Measurements from ENCODE around the gene SND1.

Gene SND1

GRCh38 chr7:127799535-127800305 is 147.7 kb downstream of the SND1 start:
- no peak for DNase-seq (ENCODE audit: low read depth in 2 of 2)

GRCh38 chr7:127802845-127803244 is 150.9 kb downstream of the SND1 start:
- no peak for DNase-seq (ENCODE audit: low read depth in 2 of 2)

GRCh38 chr7:127803626-127804025 is 151.6 kb downstream of the SND1 start:
- no peak for DNase-seq (ENCODE audit: low read depth in 2 of 2)

DNA sequence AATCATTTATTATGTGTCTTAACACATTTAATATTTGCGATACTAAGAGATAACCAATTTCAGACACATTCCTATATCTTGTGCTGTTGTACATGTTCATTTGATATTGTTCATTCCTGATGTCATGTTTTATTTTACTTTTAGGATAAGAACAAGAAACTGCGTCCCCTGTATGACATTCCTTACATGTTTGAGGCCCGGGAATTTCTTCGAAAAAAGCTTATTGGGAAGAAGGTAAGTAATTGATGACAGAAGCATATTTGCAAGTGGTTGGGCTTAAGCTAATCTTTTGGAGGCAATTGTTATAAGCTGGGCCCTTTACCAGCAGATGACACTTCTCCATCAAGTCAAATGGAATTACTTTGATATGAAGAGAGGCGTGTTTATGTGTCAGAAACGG is 155.3 kb downstream of the SND1 start:
- DNase-seq (ENCODE audit: low read depth in 2 of 2), result no peak

DNA sequence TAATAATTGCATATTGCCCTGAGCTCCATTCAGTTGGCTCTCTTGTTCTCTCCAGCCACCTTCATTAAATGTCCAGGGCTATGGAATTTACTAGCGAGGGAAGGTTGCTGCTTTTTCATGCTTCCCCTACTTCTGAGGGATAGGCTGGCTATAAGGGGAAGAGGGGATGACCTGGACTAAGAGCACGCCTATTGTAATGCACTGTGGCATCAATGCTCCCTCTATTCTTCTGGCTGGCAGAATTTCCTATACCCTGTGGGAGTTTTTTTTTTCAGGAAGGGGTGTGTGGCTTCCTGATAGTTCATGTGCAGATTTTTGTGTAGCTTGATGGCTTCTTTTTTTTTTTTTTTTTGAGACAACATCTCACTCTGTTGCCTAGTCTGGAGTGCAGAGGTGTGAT is 155.8 kb downstream of the SND1 start:
- no peak for DNase-seq (ENCODE audit: low read depth in 2 of 2)

GRCh38 chr7:127809261-127809702 is 157.3 kb downstream of the SND1 start:
- no peak for DNase-seq (ENCODE audit: low read depth in 2 of 2)

- DNase-seq (ENCODE audit: low read depth in 2 of 2), result no peak
These were observed 158.1 kb downstream of the SND1 start for GRCh38 chr7:127810113-127810512.

GRCh38 chr7:127810696-127811660 is 159.0 kb downstream of the SND1 start:
- DNase-seq (ENCODE audit: low read depth in 2 of 2), result no peak

- no peak for DNase-seq (ENCODE audit: low read depth in 2 of 2)
These were observed 160.5 kb downstream of the SND1 start for GRCh38 chr7:127812540-127812939.

GRCh38 chr7:127813991-127814541 is 162.1 kb downstream of the SND1 start:
- DNase-seq (ENCODE audit: low read depth in 2 of 2), result no peak

DNA sequence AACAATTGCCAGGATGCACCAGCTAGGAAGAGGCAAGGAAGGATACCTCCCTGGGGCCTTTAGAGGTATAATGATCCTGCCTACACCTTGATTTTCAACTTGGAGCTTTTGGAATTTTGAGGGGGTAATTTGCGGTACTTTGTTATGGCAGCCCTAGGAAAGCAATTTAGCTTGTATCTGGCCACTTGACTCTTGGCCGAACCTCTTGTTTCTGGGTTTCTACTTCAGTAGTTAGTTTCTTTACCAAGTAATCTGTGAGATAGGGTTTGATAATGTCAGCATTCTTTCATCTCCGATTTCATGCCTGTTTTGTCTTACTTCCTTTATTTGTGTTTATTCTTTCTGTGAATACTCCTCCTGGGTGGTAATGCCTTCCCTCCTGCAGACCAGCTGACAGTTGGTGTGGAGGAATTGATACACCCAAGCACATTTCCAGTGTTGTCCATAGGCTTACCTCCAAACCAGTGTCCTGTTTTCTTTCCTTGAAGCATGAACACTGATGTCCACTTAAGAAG is 163.7 kb downstream of the SND1 start:
- DNase-seq (ENCODE audit: low read depth in 2 of 2), result no peak

- DNase-seq (ENCODE audit: low read depth in 2 of 2), result no peak
These were observed 164.6 kb downstream of the SND1 start for GRCh38 chr7:127816354-127817190.

DNA sequence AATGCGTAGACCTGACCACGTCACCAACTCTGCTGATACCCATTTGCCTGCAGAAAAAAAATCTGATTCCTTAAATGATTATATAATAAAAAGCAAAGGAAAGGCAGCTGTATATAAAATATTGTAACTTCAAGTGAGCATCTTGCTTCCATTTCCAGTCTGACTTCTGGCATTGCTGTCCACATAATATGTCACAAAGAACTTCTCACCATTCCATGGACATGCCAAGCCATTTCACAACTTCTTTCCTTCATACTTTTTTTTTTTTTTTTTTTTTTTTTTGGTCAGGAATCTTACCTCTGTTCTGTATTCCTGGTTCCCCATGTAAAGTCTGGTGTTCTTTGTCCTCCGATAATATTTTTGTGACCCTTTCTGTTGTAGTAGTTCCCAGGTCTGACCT is 165.5 kb downstream of the SND1 start:
- no peak for DNase-seq (ENCODE audit: low read depth in 2 of 2)

DNA sequence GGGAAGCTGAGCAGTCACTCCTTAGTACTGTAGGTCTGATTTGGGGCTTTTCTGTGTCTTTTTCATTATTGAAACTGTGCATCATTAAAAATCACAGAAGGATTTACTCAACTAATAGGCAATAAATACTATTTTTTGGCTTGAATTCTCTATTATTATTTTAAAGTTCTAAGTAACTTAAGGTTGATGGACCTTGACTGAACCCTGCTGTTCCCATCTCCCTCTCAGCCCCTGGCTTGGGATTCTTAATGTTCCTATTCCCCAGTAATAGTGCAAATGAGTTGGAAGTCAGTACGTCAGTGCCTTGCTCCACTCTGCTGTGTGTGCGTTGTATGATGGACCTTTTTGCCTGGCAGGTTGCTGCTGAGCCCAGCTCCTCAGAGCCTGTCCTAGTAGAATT is 166.3 kb downstream of the SND1 start:
- DNase-seq (ENCODE audit: low read depth in 2 of 2), result no peak

GRCh38 chr7:127819975-127820731 is 168.2 kb downstream of the SND1 start:
- DNase-seq (ENCODE audit: low read depth in 2 of 2), result no peak

DNA sequence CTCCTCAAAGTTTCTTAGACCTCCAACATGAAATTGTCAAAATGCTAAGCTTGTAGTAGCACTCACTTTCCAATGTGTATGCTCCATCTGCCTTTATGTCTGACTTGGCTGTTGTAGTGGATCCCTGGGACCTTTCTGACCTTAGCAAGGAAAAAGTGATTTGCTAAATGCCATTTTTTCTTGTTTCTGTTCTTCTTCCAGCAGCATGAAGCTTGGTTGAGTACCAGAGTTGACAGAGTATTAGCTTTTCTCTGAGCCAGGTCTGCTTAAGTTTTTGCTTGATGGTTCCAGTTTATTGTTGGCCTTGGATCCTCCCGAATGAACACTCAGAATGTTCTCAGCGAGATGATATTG is 168.7 kb downstream of the SND1 start:
- DNase-seq (ENCODE audit: low read depth in 2 of 2), result no peak

DNA sequence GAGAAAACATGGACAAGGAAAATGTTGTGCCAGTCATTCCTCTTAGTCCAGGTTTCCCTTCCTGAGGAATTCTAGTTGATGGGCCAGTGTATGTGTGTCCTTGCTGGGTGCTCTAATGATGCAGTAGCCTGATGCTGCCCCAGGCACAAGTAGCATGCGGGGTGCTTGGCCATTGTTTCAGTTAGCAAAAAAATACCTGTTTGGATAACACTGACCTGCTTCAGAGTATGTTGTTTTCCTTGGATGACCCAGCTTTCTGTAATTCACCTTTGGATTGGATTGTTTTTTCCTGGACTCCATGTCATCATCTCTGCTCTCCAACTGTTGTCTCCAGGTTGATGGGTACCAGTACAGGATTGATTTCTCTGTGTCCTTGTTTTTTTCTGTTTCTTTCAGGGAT is 169.2 kb downstream of the SND1 start:
- no peak for DNase-seq (ENCODE audit: low read depth in 2 of 2)

GRCh38 chr7:127822822-127823508 is 171.0 kb downstream of the SND1 start:
- DNase-seq (ENCODE audit: low read depth in 2 of 2), result no peak

- DNase-seq (ENCODE audit: low read depth in 2 of 2), result no peak
These were observed 172.7 kb downstream of the SND1 start for GRCh38 chr7:127824682-127825081.

- no peak for DNase-seq (ENCODE audit: low read depth in 2 of 2)
These were observed 177.0 kb downstream of the SND1 start for GRCh38 chr7:127828843-127829500.

Data from stimulated activated CD8-positive, alpha-beta memory T cell treated with anti-CD3 and anti-CD28 coated beads, Interleukin-2, amount 100 ng/mL, for 48 hours (primary cell).